IMR-90 (cell line): Measurements from ENCODE around the gene DSCAML1. TPM values are rescaled to one million over a fixed set of nuclear protein-coding genes. Genes with fewer than 3 reads are reported as not detected.

Experiments
- ATAC-seq: fragments of 200-7000 bp; cut with Tn5 transposase; 2 replicates; pipeline ENCODE4 v1.9.1; 2020; ENCODE audit warnings: low read depth, mild to moderate bottlenecking, moderate library complexity
- BruUV-seq: library from RNA; stranded (reverse); fragments of 400-500 nt; replicated peaks from 2 replicates; lab custom pipeline; 2021; lab: Mats Ljungman, UMichigan
- CTCF ChIA-PET: fragments of 300-600 bp; formaldehyde crosslinking; extraction: SDS; loops from one replicate; lab custom pipeline; 2021; ENCODE audit warnings: antibody characterized with exemption; lab: Yijun Ruan, JAX
- POLR2A ChIA-PET: fragments of 300-600 bp; sonication (Branson Sonifier 250); formaldehyde crosslinking; loops from one replicate; lab custom pipeline; 2022; ENCODE audit warnings: antibody characterized with exemption; ENCODE audit not compliant: unreplicated experiment; lab: Charles Lee
- DNase-seq: peaks from one replicate; pipeline ENCODE4 v3.0.0; 2013
- H2AFZ ChIP-seq: replicated peaks from 2 replicates; pipeline ENCODE3; 2013; ENCODE audit warnings: low read length, mild to moderate bottlenecking; ENCODE audit not compliant: poor library complexity
- H2AK5ac ChIP-seq: 2 replicates; pipeline ENCODE4 v1.6.1; 2013; ENCODE audit warnings: low read depth, low read length, inconsistent platforms
- H2AK9ac ChIP-seq: replicated peaks from 2 replicates; pipeline ENCODE3; 2013; ENCODE audit warnings: mild to moderate bottlenecking, low read depth, low read length, moderate library complexity; ENCODE audit not compliant: poor library complexity
- H2BK120ac ChIP-seq: 2 replicates; pipeline ENCODE4 v1.6.1; 2013; ENCODE audit warnings: low read depth, low read length, inconsistent platforms
- H2BK15ac ChIP-seq: 3 replicates; pipeline ENCODE4 v1.6.1; 2013; ENCODE audit warnings: low read depth, low read length, inconsistent platforms
- H2BK20ac ChIP-seq: 2 replicates; pipeline ENCODE4 v1.6.1; 2013; ENCODE audit warnings: low read depth, mild to moderate bottlenecking, inconsistent platforms, low read length, moderate library complexity
- H2BK5ac ChIP-seq: 2 replicates; pipeline ENCODE4 v1.6.1; 2013; ENCODE audit warnings: mild to moderate bottlenecking, low read depth, low read length, inconsistent platforms; ENCODE audit not compliant: poor library complexity, severe bottlenecking
- H3K14ac ChIP-seq: replicated peaks from 2 replicates; pipeline ENCODE4 v1.6.1; 2013; ENCODE audit warnings: low read depth, low read length, inconsistent platforms
- H3K18ac ChIP-seq: 2 replicates; pipeline ENCODE4 v1.6.1; 2013; ENCODE audit warnings: low read depth, low read length, control low read depth
- H3K23ac ChIP-seq: 2 replicates; pipeline ENCODE4 v1.6.1; 2013; ENCODE audit warnings: low read depth, low read length, inconsistent platforms
- H3K27ac ChIP-seq: 2 replicates; pipeline ENCODE4 v1.5.1; 2013; ENCODE audit warnings: mild to moderate bottlenecking, control low read depth, low read length; ENCODE audit not compliant: insufficient read depth
- H3K27me3 ChIP-seq: 2 replicates; pipeline ENCODE4 v1.6.1; 2013; ENCODE audit warnings: low read length; ENCODE audit not compliant: control insufficient read depth, insufficient read depth
- H3K36me3 ChIP-seq: 2 replicates; pipeline ENCODE4 v1.6.1; 2013; ENCODE audit warnings: low read length, mixed read lengths; ENCODE audit not compliant: control insufficient read depth, insufficient read depth
- H3K4ac ChIP-seq: 2 replicates; pipeline ENCODE4 v1.6.1; 2013; ENCODE audit warnings: low read depth, low read length, inconsistent platforms
- H3K4me1 ChIP-seq: 2 replicates; pipeline ENCODE4 v1.6.1; 2013; ENCODE audit warnings: low read length, mixed read lengths; ENCODE audit not compliant: control insufficient read depth, insufficient read depth
- H3K4me2 ChIP-seq: 2 replicates; pipeline ENCODE4 v1.6.1; 2013; ENCODE audit warnings: low read depth, mild to moderate bottlenecking, control low read depth, low read length, moderate library complexity
- H3K4me3 ChIP-seq: 2 replicates; pipeline ENCODE4 v1.5.1; 2013; ENCODE audit warnings: low read depth, mild to moderate bottlenecking, control low read depth, low read length, moderate library complexity; ENCODE audit not compliant: insufficient read depth
- H3K56ac ChIP-seq: 2 replicates; pipeline ENCODE4 v1.6.1; 2013; ENCODE audit warnings: low read length, inconsistent platforms; ENCODE audit not compliant: insufficient read depth; ENCODE audit errors: extremely low read depth
- H3K79me1 ChIP-seq, 2 experiments: 2 replicates each; pipeline ENCODE4 v1.6.1; 2013; ENCODE audit warnings: low read length in 2 of 2, inconsistent platforms in 1 of 2, low read depth in 1 of 2
- H3K9ac ChIP-seq: 2 replicates; pipeline ENCODE4 v1.6.1; 2013; ENCODE audit warnings: low read depth, low read length, control low read depth
- H3K9me1 ChIP-seq: 2 replicates; pipeline ENCODE4 v1.6.1; 2013; ENCODE audit warnings: low read length, inconsistent platforms; ENCODE audit not compliant: insufficient read depth
- H3K9me3 ChIP-seq: 2 replicates; pipeline ENCODE4 v1.6.1; 2013; ENCODE audit warnings: low read length; ENCODE audit not compliant: control insufficient read depth, insufficient read depth
- H4K20me1 ChIP-seq: 2 replicates; pipeline ENCODE4 v1.6.1; 2013; ENCODE audit warnings: low read length, inconsistent platforms; ENCODE audit not compliant: insufficient read depth
- H4K5ac ChIP-seq: 2 replicates; pipeline ENCODE4 v1.6.1; 2013; ENCODE audit warnings: mild to moderate bottlenecking, low read depth, low read length, control low read depth
- H4K8ac ChIP-seq, 2 experiments: 2 replicates each; pipeline ENCODE4 v1.6.1; 2013; ENCODE audit warnings: low read depth in 2 of 2, low read length in 2 of 2, control low read depth in 1 of 2, inconsistent platforms in 1 of 2
- H4K91ac ChIP-seq: 2 replicates; pipeline ENCODE4 v1.6.1; 2013; ENCODE audit warnings: low read depth, low read length, inconsistent platforms; ENCODE audit not compliant: insufficient read depth
- BHLHE40 ChIP-seq: fragments of 150-350 bp; IDR thresholded peaks from 2 replicates; pipeline ENCODE4 v1.6.1; 2016; ENCODE audit warnings: mild to moderate bottlenecking, low read depth, low read length
- CEBPB ChIP-seq: IDR thresholded peaks from 2 replicates; pipeline ENCODE4 v1.6.1; 2012; ENCODE audit warnings: low read depth, low read length, improper control_type of control experiment
- FOS ChIP-seq: fragments of 150-350 bp; IDR thresholded peaks from 2 replicates; pipeline ENCODE4 v1.6.1; 2016; ENCODE audit warnings: low read depth, low read length
- MAZ ChIP-seq: IDR thresholded peaks from 2 replicates; pipeline ENCODE4 v1.6.1; 2012; ENCODE audit warnings: low read depth, mild to moderate bottlenecking, low read length, improper control_type of control experiment, moderate library complexity, borderline replicate concordance
- NFE2L2 ChIP-seq: fragments of 150-350 bp; IDR thresholded peaks from 2 replicates; pipeline ENCODE4 v1.6.1; 2016; ENCODE audit warnings: low read depth, mild to moderate bottlenecking, low read length
- POLR2A ChIP-seq: IDR thresholded peaks from 2 replicates; pipeline ENCODE4 v1.6.1; 2012; ENCODE audit warnings: mild to moderate bottlenecking, low read depth, low read length
- RAD21 ChIP-seq: IDR thresholded peaks from 2 replicates; pipeline ENCODE4 v1.6.1; 2012; ENCODE audit warnings: low read length, improper control_type of control experiment
- RCOR1 ChIP-seq: IDR thresholded peaks from 2 replicates; pipeline ENCODE4 v1.6.1; 2012; ENCODE audit warnings: mild to moderate bottlenecking, low read length, improper control_type of control experiment; ENCODE audit not compliant: insufficient replicate concordance
- RFX5 ChIP-seq: IDR thresholded peaks from 2 replicates; pipeline ENCODE4 v1.8.0; 2012; ENCODE audit warnings: low read depth, mild to moderate bottlenecking, low read length, moderate library complexity
- SMC3 ChIP-seq: fragments of 150-350 bp; IDR thresholded peaks from 2 replicates; pipeline ENCODE4 v1.6.1; 2016; ENCODE audit warnings: low read depth, mild to moderate bottlenecking, antibody characterized with exemption, low read length, moderate library complexity
- WGBS, 2 experiments: methylation state at CpG; one replicate each; pipeline versions ENCODE4 v1.1.5 to v1.1.7; 2013; ENCODE audit warnings: missing lambda C conversion rate in 2 of 2; ENCODE audit not compliant: insufficient read length in 1 of 2; ENCODE audit errors: extremely low coverage in 2 of 2; 5-methylcytosine and 5-hydroxymethylcytosine counted together
- dilution Hi-C: fragments of 300-500 bp; cut with HindIII; formaldehyde crosslinking; loops from one replicate; pipeline ENCODE4 v1.14.3; 2018; ENCODE audit warnings: low sequenced_read_pairs; ENCODE audit not compliant: unreplicated experiment
- in situ Hi-C: fragments of 300-500 bp; cut with MboI; formaldehyde crosslinking; loops from 3 replicates; pipeline ENCODE4 v1.14.3; 2019; ENCODE audit warnings: low sequenced_read_pairs, inconsistent platforms, mixed read lengths
- intact Hi-C: fragments of 100-400 bp; cut with micrococcal nuclease; formaldehyde crosslinking; loops from 2 replicates; pipeline ENCODE4 v1.10.0; 2022
- polyA plus RNA-seq, 3 experiments: library from polyadenylated mRNA; depleted of rRNA; stranded (reverse); fragments of >200 nt; gene quantifications; 2 replicates each; pipeline ENCODE4 v1.2.3, GENCODE V29; 2012; ENCODE audit warnings: low replicate concordance in 1 of 3
- total RNA-seq: library from RNA; depleted of rRNA; stranded (reverse); fragments of >200 nt; gene quantifications from 2 replicates; pipeline ENCODE4 v1.2.3, GENCODE V29; 2012

DSCAML1 gene
- total and polyA plus RNA-seq, 2 of the 4 experiments (the other 2 are of a cell fraction) = not detected

GRCh38 chr11:117640041-117640440 is 157.0 kb downstream of the DSCAML1 start (continued):
- no peak for TF ChIP-seq FOS
- no peak for TF ChIP-seq MAZ
- no peak for TF ChIP-seq CEBPB

GRCh38 chr11:117639601-117640000 is 157.4 kb downstream of the DSCAML1 start:
- Histone ChIP-seq H3K27ac (no peak overlapping the region), H2BK15ac (no peak overlapping the region), H3K4me2 (no peak overlapping the region), H3K4ac (no peak overlapping the region), H3K9ac (no peak overlapping the region), H2AK9ac (no peak overlapping the region), H4K91ac (no peak overlapping the region), H2BK20ac (no peak overlapping the region), H4K5ac (no peak overlapping the region), H3K79me1 (no peaks in the 10 kb centered on the region), H3K56ac (no peak overlapping the region), H3K18ac (no peak overlapping the region), H2AFZ (no peak overlapping the region), H3K4me1 (no peaks in the 10 kb centered on the region), H4K8ac (no peak overlapping the region), H2AK5ac (no peak overlapping the region), H3K27me3 (peaks cover 13% of the 10 kb centered on the region), H3K9me1 (no peaks in the 10 kb centered on the region), H3K4me3 (no peak overlapping the region), H2BK120ac (no peak overlapping the region), H3K36me3 (no peaks in the 10 kb centered on the region), H2BK5ac (no peak overlapping the region), H3K9me3 (no peaks in the 10 kb centered on the region), H3K14ac (no peak overlapping the region), H3K23ac (no peak overlapping the region), H4K20me1 (no peaks in the 10 kb centered on the region)
- in situ Hi-C loops (no loop called here), intact Hi-C loops (no loop called here), dilution Hi-C loops (no loop called here)
- BruUV-seq = no TSS peak
- no CpG with 5 or more reads among the region's 8 CpGs for WGBS, 2 experiments
- ATAC-seq (no peak), DNase-seq (no peak)
- CTCF ChIA-PET = no interaction called here
- TF ChIP-seq POLR2A = no peak
- no peak for TF ChIP-seq BHLHE40
- TF ChIP-seq NFE2L2 = no peak
- no peak for TF ChIP-seq RAD21
- no peak for TF ChIP-seq SMC3
- no peak for TF ChIP-seq RFX5
- no peak for TF ChIP-seq RCOR1
- POLR2A ChIA-PET = no interaction called here
